Measurements from ENCODE around the gene CACTIN. TPM values are rescaled to one million over a fixed set of nuclear protein-coding genes. Genes with fewer than 3 reads are reported as not detected.

CACTIN gene
- polyA plus RNA-seq, 1 of the 3 experiments (the other 2 are of a cell fraction): 36.4 TPM

DNA sequence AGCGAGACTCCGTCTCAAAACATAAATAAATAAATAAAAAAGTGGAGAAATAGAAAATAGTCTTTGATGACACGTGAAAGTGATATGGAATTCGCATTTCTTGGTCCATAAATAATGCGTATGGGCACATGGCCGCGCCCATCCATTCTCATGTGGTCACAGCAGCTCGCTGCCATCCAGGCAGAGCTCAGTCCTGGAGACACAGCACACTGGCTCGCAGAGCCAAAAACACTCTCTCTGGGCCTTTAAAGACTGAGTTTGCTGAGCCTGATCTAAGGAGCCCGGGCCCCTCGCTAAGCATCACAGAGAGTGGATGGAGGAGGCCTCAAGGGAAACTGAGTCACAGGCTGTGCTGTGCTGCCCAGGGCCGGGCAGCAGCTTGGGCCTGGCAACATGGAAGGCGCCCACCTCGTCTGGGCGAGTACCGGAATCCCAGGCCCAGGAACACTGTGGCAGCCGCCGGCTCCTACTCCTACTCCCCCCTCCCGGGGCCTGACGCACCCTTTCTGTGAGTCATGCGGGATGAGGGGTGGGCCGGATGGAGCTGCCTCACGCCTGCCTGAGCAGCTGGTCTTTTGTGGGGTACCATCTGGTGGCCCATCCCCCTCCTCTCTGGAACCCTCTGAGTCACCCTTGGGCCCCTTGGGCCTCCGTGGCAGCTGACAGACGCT lies 28.9 kb upstream of the CACTIN start (continued):
- TF ChIP-seq, protein P1, sequence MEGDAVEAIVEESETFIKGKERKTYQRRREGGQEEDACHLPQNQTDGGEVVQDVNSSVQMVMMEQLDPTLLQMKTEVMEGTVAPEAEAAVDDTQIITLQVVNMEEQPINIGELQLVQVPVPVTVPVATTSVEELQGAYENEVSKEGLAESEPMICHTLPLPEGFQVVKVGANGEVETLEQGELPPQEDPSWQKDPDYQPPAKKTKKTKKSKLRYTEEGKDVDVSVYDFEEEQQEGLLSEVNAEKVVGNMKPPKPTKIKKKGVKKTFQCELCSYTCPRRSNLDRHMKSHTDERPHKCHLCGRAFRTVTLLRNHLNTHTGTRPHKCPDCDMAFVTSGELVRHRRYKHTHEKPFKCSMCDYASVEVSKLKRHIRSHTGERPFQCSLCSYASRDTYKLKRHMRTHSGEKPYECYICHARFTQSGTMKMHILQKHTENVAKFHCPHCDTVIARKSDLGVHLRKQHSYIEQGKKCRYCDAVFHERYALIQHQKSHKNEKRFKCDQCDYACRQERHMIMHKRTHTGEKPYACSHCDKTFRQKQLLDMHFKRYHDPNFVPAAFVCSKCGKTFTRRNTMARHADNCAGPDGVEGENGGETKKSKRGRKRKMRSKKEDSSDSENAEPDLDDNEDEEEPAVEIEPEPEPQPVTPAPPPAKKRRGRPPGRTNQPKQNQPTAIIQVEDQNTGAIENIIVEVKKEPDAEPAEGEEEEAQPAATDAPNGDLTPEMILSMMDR (IDR thresholded peaks at IDR 0.05): no peak
- TF ChIP-seq TCF12 (IDR thresholded peaks at IDR 0.05) (peak; percentile 95), USF2 (IDR thresholded peaks at IDR 0.05; ENCODE audit: borderline replicate concordance, low read depth, low read length) (no peak), TAF1 (IDR thresholded peaks at IDR 0.05; ENCODE audit: borderline replicate concordance, low read depth, low read length) (no peak), MAX (IDR thresholded peaks at IDR 0.05; ENCODE audit: low read depth) (peak; percentile 82), ELF1 (IDR thresholded peaks at IDR 0.05) (peak; percentile 36; the same call in 1 of the 2 replicates), MXI1 (IDR thresholded peaks at IDR 0.05; ENCODE audit: low read depth, low read length) (no peak), FOSL2 (IDR thresholded peaks at IDR 0.05; ENCODE audit: borderline replicate concordance, low read depth) (peak; percentile 94), GABPA (IDR thresholded peaks at IDR 0.05; ENCODE audit: low read depth) (no peak), SMC3 (IDR thresholded peaks at IDR 0.05; ENCODE audit: low read depth, low read length) (no peak), RXRA (IDR thresholded peaks at IDR 0.05; ENCODE audit: borderline replicate concordance, low read depth) (no peak; the same call in 1 of the 2 replicates), JUND (IDR thresholded peaks at IDR 0.05) (peak; percentile 92), YY1 (IDR thresholded peaks at IDR 0.05; ENCODE audit: low read depth) (no peak; the same call in 1 of the 2 replicates), FOXJ3 (CRISPR knock-in tag; IDR thresholded peaks at IDR 0.05) (no peak), RAD21 (IDR thresholded peaks at IDR 0.05; ENCODE audit: low read length) (no peak), NRF1 (IDR thresholded peaks at IDR 0.05; ENCODE audit: low read depth, low read length) (no peak), GATA2 (CRISPR knock-in tag; IDR thresholded peaks at IDR 0.05) (no peak), EP300 (IDR thresholded peaks at IDR 0.05; ENCODE audit: borderline replicate concordance in 1 of 2, low read depth in 1 of 2, low read length in 1 of 2) (no peak), TEAD4 (IDR thresholded peaks at IDR 0.05; ENCODE audit: borderline replicate concordance, insufficient read depth) (no peak), USF1 (IDR thresholded peaks at IDR 0.05; ENCODE audit: borderline replicate concordance, low read depth) (no peak; the same call in 1 of the 2 replicates), FOXM1 (IDR thresholded peaks at IDR 0.05; ENCODE audit: low read depth) (no peak), MEF2A (IDR thresholded peaks at IDR 0.05; ENCODE audit: borderline replicate concordance, low read depth) (no peak)
- TF ChIP-seq, protein P2, sequence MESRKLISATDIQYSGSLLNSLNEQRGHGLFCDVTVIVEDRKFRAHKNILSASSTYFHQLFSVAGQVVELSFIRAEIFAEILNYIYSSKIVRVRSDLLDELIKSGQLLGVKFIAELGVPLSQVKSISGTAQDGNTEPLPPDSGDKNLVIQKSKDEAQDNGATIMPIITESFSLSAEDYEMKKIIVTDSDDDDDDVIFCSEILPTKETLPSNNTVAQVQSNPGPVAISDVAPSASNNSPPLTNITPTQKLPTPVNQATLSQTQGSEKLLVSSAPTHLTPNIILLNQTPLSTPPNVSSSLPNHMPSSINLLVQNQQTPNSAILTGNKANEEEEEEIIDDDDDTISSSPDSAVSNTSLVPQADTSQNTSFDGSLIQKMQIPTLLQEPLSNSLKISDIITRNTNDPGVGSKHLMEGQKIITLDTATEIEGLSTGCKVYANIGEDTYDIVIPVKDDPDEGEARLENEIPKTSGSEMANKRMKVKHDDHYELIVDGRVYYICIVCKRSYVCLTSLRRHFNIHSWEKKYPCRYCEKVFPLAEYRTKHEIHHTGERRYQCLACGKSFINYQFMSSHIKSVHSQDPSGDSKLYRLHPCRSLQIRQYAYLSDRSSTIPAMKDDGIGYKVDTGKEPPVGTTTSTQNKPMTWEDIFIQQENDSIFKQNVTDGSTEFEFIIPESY (IDR thresholded peaks at IDR 0.05; ENCODE audit: borderline replicate concordance, low read depth): no peak
